ENCODE data around the gene GNL3.
"Not testable (repeated sequence)": the region's sequence is repeated elsewhere in the genome, so short reads cannot be mapped to it uniquely, and the experiment has no call there.

Gene GNL3

DNA sequence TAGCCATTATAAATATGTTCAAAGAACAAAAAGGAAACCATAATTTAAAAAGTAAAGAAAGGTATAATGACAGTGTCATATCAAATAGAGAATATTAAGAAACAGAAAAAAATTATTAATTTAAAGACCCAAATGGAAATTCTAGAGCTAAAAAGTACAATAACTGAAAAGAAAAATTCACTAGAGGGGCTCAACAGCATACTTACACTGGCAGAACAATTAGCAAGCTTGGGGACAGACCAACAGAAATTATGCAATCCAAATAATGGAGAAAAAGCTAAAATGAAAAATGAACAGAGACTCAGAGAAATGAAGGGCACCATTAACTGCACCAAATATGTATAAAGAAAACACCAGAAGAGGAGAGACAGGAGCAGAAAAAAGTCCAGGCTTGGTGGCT is 33.8 kb downstream of the GNL3 start:
- no peak for DNase-seq
- TF ChIP-seq POLR2A (IDR thresholded peaks at IDR 0.05; ENCODE audit: low read length) = no peak
- no peak for TF ChIP-seq GATA1 (IDR thresholded peaks at IDR 0.05; ENCODE audit: low read depth, low read length)

DNA sequence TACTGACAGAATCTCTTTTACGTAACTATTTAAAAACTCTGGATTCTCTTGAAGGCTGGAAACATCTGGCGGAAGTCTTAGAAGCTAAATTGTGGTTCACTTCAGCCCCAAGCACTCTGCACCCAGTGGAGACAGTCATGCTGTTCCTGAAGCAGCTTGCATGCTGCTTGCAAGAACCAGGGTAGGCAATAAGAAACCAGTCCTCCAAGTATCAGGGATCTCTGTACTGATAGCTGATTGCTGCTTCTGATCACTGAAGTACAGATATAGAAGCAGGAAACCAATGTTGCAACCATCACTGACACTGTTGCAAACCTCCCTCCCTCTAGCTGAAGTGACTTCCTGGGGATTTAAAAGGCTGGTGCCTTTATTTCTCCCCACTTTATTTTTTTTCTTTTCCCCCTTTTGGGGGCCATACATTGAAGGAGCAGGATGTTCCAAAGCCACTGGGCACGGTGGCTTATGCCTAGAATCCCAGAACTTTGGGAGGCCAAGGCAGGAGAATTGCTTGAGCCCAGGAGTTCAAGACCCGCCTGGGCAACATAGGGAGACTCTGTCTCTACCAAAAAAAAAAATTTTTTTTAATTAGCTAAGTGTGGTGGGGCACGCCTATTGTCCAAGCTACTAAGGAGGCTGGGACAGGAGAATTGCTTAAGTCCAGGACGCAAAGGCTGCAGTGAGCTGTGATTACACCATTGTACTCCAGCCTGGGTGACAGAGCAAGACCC is 35.3 kb downstream of the GNL3 start:
- DNase-seq = no peak
- TF ChIP-seq GATA1 (IDR thresholded peaks at IDR 0.05; ENCODE audit: low read depth, low read length) (no peak), POLR2A (IDR thresholded peaks at IDR 0.05; ENCODE audit: low read length) (no peak)

DNA sequence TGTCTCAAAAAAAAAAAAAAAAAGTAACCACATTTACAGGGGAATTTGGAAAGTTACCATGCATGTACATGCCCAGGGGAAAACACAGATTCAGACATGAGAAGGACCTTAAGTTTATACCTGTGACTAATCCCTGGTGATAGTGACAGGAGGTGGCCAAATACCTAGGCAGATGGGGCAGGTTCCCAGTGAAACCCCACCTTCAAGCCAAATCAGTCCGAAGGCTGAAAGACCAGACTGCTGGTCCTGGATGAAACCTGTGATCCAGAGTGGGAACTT is 35.8 kb downstream of the GNL3 start:
- no peak for TF ChIP-seq GATA1 (IDR thresholded peaks at IDR 0.05; ENCODE audit: low read depth, low read length)
- no peak for TF ChIP-seq POLR2A (IDR thresholded peaks at IDR 0.05; ENCODE audit: low read length)
- no peak for DNase-seq

DNA sequence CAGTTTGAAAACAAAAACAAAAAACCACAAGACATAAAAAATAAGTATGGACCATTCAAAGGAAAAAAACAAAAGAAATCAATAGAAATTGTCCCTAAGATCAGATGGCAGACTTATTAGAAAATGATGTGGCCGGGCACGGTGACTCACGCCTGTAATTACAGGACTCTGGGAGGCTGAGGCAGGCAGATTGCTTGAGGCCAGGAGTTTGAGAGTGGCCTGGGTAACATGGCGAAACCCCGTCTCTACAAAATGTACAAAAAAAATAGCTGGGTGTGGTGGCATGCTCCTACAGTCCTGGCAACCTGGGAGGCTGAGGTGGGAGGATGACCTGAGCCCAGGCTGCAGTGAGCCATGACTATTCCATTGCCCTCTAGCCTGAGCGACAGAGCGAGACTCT is 36.7 kb downstream of the GNL3 start:
- no peak for DNase-seq
- TF ChIP-seq GATA1 (IDR thresholded peaks at IDR 0.05; ENCODE audit: low read depth, low read length) (no peak), POLR2A (IDR thresholded peaks at IDR 0.05; ENCODE audit: low read length) (no peak)

DNA sequence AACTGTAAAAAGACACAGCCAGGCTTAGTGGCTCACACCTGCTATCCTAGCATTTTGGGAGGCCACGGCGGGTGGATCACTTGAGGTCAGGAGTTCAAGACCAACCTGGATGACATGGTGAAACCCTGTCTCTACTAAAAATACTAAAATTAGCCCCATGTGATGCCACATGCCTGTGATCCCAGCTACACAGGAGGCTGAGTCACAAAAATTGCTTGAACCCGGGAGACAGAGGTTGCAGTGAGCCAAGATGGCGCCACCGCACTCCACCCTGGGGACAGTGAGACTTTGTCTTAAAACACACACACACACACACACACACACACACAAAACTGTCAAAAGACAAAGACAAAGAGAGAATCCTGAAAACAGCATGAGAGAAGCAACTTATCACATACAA is 38.1 kb downstream of the GNL3 start:
- no peak for DNase-seq
- TF ChIP-seq POLR2A (IDR thresholded peaks at IDR 0.05; ENCODE audit: low read length) (no peak), GATA1 (IDR thresholded peaks at IDR 0.05; ENCODE audit: low read depth, low read length) (no peak)

DNA sequence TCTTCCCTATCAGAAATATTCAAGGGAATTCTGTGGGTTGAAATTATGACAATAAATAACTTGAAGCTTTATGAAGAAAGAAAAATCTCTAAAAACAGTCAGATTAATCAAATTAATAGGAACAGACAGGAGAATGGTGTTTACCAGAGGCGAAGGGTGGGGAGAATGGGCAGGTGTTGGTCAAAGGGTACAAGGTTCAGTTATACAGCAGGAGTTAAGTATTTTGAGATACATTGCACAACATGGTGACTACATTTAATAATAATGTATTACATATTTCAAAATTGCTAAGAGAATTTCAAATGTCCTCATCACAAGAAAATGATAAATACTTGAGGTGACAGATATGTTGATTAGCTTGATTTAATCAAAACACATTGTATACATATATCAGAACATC is 38.7 kb downstream of the GNL3 start:
- no peak for DNase-seq
- no peak for TF ChIP-seq GATA1 (IDR thresholded peaks at IDR 0.05; ENCODE audit: low read depth, low read length)
- no peak for TF ChIP-seq POLR2A (IDR thresholded peaks at IDR 0.05; ENCODE audit: low read length)

DNA sequence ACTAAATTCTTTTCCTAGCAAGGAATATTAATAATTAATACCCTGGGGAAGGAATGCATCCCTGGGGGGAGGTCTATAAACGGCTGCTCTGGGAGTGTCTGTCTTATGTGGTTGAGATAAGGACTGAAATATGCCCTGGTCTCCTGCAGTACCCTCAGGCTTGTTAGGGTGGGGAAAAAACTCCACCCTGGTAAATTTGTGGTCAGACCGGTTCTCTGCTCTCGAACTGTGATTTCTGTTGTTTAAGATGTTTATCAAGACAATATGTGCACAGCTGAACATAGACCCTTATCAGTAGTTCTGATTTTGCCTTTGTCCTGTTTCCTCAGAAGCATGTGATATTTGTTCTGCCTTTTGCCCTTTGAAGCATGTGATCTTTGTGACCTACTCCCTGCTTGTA is 42.9 kb downstream of the GNL3 start:
- not testable (repeated sequence) for DNase-seq

DNA sequence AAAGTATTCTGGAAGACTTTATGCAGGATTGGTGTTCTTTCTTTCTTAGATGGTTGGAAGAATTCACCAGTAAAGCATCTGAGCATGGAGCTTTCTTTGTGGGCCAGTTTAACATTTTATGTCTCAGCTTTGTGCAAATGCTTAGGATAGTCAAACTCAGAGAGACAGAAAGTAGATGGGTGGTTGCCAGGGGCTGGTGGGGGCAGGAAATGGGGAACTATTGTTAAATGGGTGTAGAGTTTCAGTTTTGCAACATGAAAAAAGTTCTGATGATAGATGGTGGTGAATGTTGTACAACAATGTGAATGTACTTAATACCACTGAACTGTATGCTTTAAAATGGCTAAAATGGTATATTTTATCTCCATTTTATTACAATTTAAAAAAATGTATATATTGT is 44.8 kb downstream of the GNL3 start:
- DNase-seq = no peak
- TF ChIP-seq GATA1 (IDR thresholded peaks at IDR 0.05; ENCODE audit: low read depth, low read length) (no peak), POLR2A (IDR thresholded peaks at IDR 0.05; ENCODE audit: low read length) (no peak)

DNA sequence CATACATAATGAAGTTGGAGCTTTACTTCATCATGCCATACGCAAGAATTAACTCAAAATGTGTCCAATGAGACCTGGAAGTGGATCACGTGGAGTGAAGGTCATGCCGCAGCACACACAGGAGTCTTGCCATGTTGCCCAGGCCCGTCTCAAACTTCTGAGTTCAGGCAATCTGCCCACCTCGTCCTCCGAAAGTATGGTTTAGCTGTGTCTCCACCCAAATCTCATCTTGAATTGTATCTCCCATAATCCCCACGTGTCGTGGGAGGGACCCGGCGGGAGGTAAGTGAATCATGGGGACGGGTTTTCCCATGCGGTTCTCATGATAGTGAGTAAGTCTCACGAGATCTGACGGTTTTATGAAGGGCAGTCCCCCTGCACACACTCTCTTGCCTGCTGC is 45.8 kb downstream of the GNL3 start:
- no peak for DNase-seq

DNA sequence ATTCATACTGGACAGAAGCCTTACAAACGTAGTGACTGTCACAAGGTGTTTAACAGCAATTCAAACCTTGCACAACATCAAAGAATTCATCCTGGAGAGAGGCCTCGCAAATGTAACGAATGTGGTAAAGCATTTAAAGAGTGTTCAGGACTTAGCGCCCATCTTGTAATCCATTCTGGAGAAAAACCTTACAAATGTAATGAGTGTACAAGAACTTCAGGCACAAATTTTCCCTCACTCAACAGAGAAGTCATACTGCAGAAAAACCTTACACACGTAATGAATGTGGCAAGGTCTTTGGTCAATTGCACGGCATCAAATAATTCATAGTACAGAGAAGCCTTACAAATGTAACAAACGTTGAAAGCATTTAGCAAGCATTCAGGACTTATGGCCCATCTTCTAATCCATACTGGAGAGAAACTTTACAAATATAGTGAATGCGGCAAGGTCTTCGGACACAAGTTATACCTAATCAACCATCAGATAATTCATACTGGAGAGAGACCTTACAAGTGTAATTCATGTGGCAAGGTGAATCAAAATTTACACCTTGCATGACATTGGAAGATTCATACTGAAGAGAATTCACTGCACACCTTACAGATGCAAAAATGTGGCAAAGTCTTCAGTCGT is 47.5 kb downstream of the GNL3 start:
- no peak for DNase-seq
- no peak for TF ChIP-seq GATA1 (IDR thresholded peaks at IDR 0.05; ENCODE audit: low read depth, low read length)
- TF ChIP-seq POLR2A (IDR thresholded peaks at IDR 0.05; ENCODE audit: low read length) = no peak

More for the DNA sequence above, 45.8 kb downstream of the GNL3 start:
- no peak for TF ChIP-seq POLR2A (IDR thresholded peaks at IDR 0.05; ENCODE audit: low read length)
- no peak for TF ChIP-seq GATA1 (IDR thresholded peaks at IDR 0.05; ENCODE audit: low read depth, low read length)

DNA sequence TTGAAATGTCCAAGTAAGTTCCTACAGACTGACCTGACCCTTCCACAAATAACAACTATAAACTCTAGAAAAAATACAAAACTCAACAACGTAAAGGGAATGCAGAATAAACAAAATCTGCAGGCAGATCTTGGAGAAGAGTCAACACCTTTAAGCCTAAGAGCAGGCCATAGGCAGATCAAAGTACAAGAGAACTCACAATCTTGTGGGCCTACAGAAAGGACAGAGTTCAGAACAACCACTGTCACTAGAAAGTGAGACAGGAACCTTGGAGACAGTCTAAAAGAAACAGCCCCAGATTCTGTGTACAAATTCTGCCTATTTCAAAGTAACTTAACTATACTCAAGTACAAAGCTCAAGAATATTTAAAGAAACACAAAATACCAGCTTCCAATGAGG is 53.9 kb downstream of the GNL3 start:
- DNase-seq = no peak
- TF ChIP-seq POLR2A (IDR thresholded peaks at IDR 0.05; ENCODE audit: low read length) (no peak), GATA1 (IDR thresholded peaks at IDR 0.05; ENCODE audit: low read depth, low read length) (no peak)

DNA sequence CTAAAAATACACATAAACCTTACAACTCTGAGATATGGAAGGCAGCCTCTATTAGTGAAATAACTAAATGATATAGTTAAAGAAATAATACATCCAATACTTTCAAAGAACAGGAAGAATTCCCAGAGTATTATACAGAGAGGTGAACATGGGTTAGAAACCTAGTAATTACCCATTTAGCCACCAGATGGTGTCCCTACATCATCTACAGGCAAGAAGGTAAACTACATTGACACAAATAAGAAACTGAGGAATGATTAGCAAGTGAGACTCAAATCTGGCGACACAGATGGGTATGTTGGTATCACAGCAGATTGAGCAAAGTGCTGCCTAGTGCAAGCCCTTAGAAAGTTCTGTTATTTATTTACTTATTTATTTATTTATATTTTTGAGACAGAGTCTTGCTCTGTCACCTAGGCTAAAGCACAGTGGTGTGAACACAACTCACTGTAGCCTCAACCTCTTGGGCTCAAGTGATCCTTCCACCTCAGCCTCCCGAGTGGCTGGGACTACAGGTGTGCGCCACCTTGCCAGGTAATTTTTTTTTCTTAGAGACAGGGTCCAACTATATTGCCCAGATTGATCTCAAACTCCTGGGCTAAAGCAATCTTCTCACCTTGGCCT is 56.7 kb downstream of the GNL3 start:
- peak; percentile 38 to 72 for DNase-seq
- TF ChIP-seq GATA1 (IDR thresholded peaks at IDR 0.05; ENCODE audit: low read depth, low read length) (no peak), POLR2A (IDR thresholded peaks at IDR 0.05; ENCODE audit: low read length) (no peak)

DNA sequence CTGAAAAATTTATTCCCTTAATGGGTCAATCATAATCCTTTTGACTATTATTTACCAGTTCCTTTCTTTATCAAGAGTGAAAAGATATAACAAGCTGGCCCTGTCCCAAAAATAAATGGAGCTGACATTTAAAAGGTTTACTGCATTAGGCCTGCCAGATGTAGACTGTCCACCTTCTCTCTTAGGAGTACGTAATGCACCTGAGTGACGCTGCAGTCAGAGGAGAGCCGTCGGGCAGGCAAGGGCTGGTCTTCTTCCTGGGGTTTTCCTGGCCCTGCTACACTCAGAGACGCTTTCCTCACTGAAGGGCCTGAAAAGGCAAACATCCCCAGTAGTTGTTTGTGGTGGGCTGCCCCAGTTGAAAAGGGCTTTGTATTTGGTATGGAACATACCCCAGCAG is 57.3 kb downstream of the GNL3 start:
- DNase-seq = no peak
- TF ChIP-seq POLR2A (IDR thresholded peaks at IDR 0.05; ENCODE audit: low read length) = no peak

DNA sequence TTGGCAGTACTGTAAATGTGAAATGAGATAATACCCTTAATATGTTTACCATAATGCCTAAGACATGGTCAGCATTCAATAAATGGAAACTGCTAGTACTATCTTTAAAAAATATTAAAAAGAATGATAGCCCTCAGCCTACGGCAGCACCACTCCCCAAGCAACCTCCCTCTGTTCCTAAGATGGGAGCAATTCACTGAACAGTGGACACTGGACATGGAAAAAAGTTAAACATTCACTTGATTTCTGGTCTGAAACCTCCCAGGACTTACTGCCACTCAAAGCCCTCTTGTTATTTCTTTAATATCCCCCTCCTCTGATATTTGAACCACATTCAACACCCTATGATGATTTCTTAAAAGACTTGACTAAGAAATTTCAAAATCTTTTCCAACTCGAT is 57.9 kb downstream of the GNL3 start:
- TF ChIP-seq POLR2A (IDR thresholded peaks at IDR 0.05; ENCODE audit: low read length) (no peak), GATA1 (IDR thresholded peaks at IDR 0.05; ENCODE audit: low read depth, low read length) (no peak)
- no peak for DNase-seq
